ENCODE results near the gene DVL2. TPM values are rescaled to one million over a fixed set of nuclear protein-coding genes. Genes with fewer than 3 reads are reported as not detected.

Gene DVL2
- total and polyA plus RNA-seq, 2 of the 13 experiments (the other 11 are each of a cell fraction or from before 2014, with no cell fraction given), result 5.7 to 38.2 TPM

DNA sequence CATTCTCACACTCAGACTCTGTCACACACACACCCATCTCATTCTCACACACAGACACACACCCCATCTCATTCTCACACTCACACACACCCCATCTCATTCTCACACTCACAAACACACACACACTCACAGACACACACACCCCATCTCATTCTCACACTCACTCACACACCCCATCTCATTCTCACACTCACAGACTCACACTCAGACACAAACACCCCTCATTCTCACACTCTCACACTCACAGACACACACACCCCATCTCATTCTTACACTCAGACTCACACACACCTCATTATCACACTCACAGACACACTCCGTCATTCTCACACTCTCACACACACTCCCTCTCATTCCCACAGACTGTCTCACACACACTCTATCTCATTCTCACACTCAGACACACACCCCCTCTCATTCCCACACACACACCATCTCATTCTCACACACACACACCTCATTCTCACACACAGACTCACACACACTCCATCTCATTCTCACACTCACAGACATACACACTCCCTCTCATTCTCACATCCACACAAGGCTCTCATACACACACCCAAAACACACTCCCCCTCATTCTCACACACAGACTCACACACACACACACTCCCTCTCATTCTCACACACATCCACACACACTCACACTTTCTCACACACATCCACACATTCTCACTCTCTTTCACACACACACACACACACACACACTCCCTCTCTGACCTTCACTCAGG is 58.0 kb downstream of the DVL2 start:
- Histone ChIP-seq H3K9ac (ENCODE audit: insufficient read depth, low read depth, low read length) (peak overlapping the region; percentile 96), H3K27ac (ENCODE audit: extremely low read length, insufficient read depth, low read length) (peak overlapping the region; percentile 60), H2AFZ (ENCODE audit: low read length) (no peak overlapping the region), H3K9me3 (ENCODE audit: low read length) (no peaks in the 10 kb centered on the region), H3K27me3 (ENCODE audit: control insufficient read depth in 1 of 2, insufficient read depth in 2 of 2, low read length in 2 of 2) (no peaks in the 10 kb centered on the region; a peak in 1 of 5 replicates), H3K36me3 (replicated peaks in 1 of 2; ENCODE audit: control insufficient read depth in 1 of 2, insufficient read depth in 2 of 2, low read length in 2 of 2) (peaks cover 17 to 37% of the 10 kb centered on the region in 2 experiments), H3K79me2 (ENCODE audit: insufficient read depth, low read length) (peaks cover 47% of the 10 kb centered on the region), H3K4me3 (replicated peaks in 1 of 3; ENCODE audit: insufficient read depth in 1 of 3, low read depth in 2 of 3, low read length in 3 of 3) (peak overlapping the region; percentile 43 to 93 (median 84)), H4K20me1 (ENCODE audit: insufficient read depth, low read length) (peaks cover 39% of the 10 kb centered on the region), H3K4me1 (ENCODE audit: insufficient read depth, low read length) (peaks cover 56% of the 10 kb centered on the region), H3K4me2 (ENCODE audit: low read depth, low read length) (peak overlapping the region; percentile 92)
- intact Hi-C loops (cut with micrococcal nuclease; ENCODE audit: unreplicated experiment) (loop anchor here (5.0 to 10.0 kb wide), 3 partner anchors 36 to 59 kb away; partner anchors contain the start of genes DVL2 and PHF23), in situ Hi-C loops (cut with HindIII; ENCODE audit: extremely low pct_ligation_motif_present, low pct_unique_long_range_greater_than_20kb) (loop anchor here (5.0 kb wide), 1 partner anchor 41 kb away; the partner anchor contains the start of genes ACADVL and DLG4)
- CTCF ChIA-PET (ENCODE audit: low intra/inter-chr PET ratio, low total read pairs), result interaction anchor here (1.5 kb wide), 1 partner anchor 10 kb away, joined by 4 read pairs; no protein-coding TSS in a partner anchor
- FAIRE-seq (peak; percentile 8), DNase-seq (ENCODE audit: low spot score) (no peak), ATAC-seq (no peak)
- POLR2A ChIA-PET, result interaction anchor here (1.2 to 4.4 kb wide), 9 partner anchors 8 to 130 kb away, joined by 4 to 76 read pairs (median 25); partner anchors contain the start of genes ACADVL and DLG4
- no TSS peak for BruUV-seq (replicated peaks)
- WGBS (ENCODE audit: low lambda C conversion rate), result 85% methylated on average over 1 of the region's 1 CpG
- 0 out of 2 replicates have a peak, but pooled peaks have one; percentile 2 for TF ChIP-seq SP2 (CRISPR knock-in tag; IDR thresholded peaks at IDR 0.05)
- TF ChIP-seq ZNF382 (CRISPR knock-in tag; IDR thresholded peaks at IDR 0.05; ENCODE audit: borderline replicate concordance), result no peak
- peak; percentile 29; the same call in 1 of the 2 replicates for TF ChIP-seq POLR2G (IDR thresholded peaks at IDR 0.05; ENCODE audit: low read depth, low read length)
- peak; percentile 1; the same call in 1 of the 2 replicates for TF ChIP-seq RAD51 (IDR thresholded peaks at IDR 0.05; ENCODE audit: borderline replicate concordance)
- TF ChIP-seq ZNF839 (CRISPR knock-in tag; IDR thresholded peaks at IDR 0.05; ENCODE audit: borderline replicate concordance), result no peak
- TF ChIP-seq ZIK1 (CRISPR knock-in tag; IDR thresholded peaks at IDR 0.05; ENCODE audit: borderline replicate concordance, low read depth), result 0 out of 2 replicates have a peak, but pooled peaks have one; percentile 18
- TF ChIP-seq, protein P1, sequence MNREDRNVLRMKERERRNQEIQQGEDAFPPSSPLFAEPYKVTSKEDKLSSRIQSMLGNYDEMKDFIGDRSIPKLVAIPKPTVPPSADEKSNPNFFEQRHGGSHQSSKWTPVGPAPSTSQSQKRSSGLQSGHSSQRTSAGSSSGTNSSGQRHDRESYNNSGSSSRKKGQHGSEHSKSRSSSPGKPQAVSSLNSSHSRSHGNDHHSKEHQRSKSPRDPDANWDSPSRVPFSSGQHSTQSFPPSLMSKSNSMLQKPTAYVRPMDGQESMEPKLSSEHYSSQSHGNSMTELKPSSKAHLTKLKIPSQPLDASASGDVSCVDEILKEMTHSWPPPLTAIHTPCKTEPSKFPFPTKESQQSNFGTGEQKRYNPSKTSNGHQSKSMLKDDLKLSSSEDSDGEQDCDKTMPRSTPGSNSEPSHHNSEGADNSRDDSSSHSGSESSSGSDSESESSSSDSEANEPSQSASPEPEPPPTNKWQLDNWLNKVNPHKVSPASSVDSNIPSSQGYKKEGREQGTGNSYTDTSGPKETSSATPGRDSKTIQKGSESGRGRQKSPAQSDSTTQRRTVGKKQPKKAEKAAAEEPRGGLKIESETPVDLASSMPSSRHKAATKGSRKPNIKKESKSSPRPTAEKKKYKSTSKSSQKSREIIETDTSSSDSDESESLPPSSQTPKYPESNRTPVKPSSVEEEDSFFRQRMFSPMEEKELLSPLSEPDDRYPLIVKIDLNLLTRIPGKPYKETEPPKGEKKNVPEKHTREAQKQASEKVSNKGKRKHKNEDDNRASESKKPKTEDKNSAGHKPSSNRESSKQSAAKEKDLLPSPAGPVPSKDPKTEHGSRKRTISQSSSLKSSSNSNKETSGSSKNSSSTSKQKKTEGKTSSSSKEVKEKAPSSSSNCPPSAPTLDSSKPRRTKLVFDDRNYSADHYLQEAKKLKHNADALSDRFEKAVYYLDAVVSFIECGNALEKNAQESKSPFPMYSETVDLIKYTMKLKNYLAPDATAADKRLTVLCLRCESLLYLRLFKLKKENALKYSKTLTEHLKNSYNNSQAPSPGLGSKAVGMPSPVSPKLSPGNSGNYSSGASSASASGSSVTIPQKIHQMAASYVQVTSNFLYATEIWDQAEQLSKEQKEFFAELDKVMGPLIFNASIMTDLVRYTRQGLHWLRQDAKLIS (CRISPR knock-in tag; IDR thresholded peaks at IDR 0.05), result 0 out of 2 replicates have a peak, but pooled peaks have one; percentile 53
- TF ChIP-seq HMG20B (CRISPR knock-in tag; conservative IDR thresholded peaks at IDR 0.05), result no peak
- peak; percentile 26; the same call in 1 of the 2 replicates for TF ChIP-seq SAP130 (CRISPR knock-in tag; IDR thresholded peaks at IDR 0.05; ENCODE audit: low read depth)
- no peak for TF ChIP-seq ZNF891 (CRISPR knock-in tag; IDR thresholded peaks at IDR 0.05)
- TF ChIP-seq POLR2A (IDR thresholded peaks at IDR 0.05; ENCODE audit: insufficient read depth in 1 of 2, low read depth in 2 of 2, low read length in 2 of 2), result peak in 1 of 2 experiments; percentile 14; a peak in 2 of 4 replicates
- no peak for TF ChIP-seq KDM6A (CRISPR knock-in tag; IDR thresholded peaks at IDR 0.05; ENCODE audit: low read depth)
- TF ChIP-seq CREB1 (IDR thresholded peaks at IDR 0.05), result peak; percentile 2; the same call in 1 of the 2 replicates
- TF ChIP-seq CREB1 (CRISPR knock-in tag; IDR thresholded peaks at IDR 0.05), result no peak

All from HepG2 (cell line).